ENCODE data around the gene TMEM175. TPM values are rescaled to one million over a fixed set of nuclear protein-coding genes. Genes with fewer than 3 reads are reported as not detected.
A peak's percentile ranks its signal among the peaks of the same experiment; 100 is the strongest.

Gene TMEM175
- total and polyA plus RNA-seq, 2 donors (not counting 1 experiment from before 2014, with no cell fraction given), result 44.4 to 432 TPM

GRCh38 chr4:960140-960635 lies 27.9 kb downstream of the TMEM175 start:
- no peaks in the 10 kb centered on the region for H3K9me3 ChIP-seq (ENCODE audit: control extremely low read depth in 1 of 3, control insufficient read depth in 2 of 3, insufficient read depth in 1 of 3, low read length in 2 of 3)
- peaks cover 9% of the 10 kb centered on the region for H4K20me1 ChIP-seq (ENCODE audit: control insufficient read depth, insufficient read depth, low read length, poor library complexity, severe bottlenecking)
- H3K27me3 ChIP-seq (replicated peaks in 1 of 4; ENCODE audit: control extremely low read depth in 1 of 4, control insufficient read depth in 3 of 4, insufficient read depth in 4 of 4, low read length in 3 of 4), result no peaks in the 10 kb centered on the region
- WGBS (ENCODE audit: insufficient coverage), result 96% methylated on average over 16 of the region's 16 CpGs
- DNase-seq (no peak), ATAC-seq (ENCODE audit: low read depth) (no peak)
- H3K4me1 ChIP-seq (ENCODE audit: control insufficient read depth in 2 of 2, insufficient read depth in 2 of 2, low read length in 2 of 2), result no peaks in the 10 kb centered on the region
- no peak overlapping the region for H3K9ac ChIP-seq (ENCODE audit: low read length)
- H3K27me3 Mint-ChIP-seq, result no peaks in the 10 kb centered on the region
- no peak overlapping the region for H3K4me3 ChIP-seq (ENCODE audit: control extremely low read depth in 1 of 5, extremely low read depth in 1 of 5, insufficient read depth in 1 of 5, low read depth in 2 of 5, low read length in 4 of 5)
- TF ChIP-seq EZH2 (IDR thresholded peaks at IDR 0.05; ENCODE audit: borderline replicate concordance, insufficient read depth, low read depth, low read length, poor library complexity, severe bottlenecking), result no peak
- no peak for TF ChIP-seq CTCF (IDR thresholded peaks at IDR 0.05)
- no peak overlapping the region for H3K27ac ChIP-seq (ENCODE audit: low read length in 2 of 2)
- no peak overlapping the region for H3K4me2 ChIP-seq (replicated peaks; ENCODE audit: low read depth, low read length, poor library complexity, severe bottlenecking)
- H3K36me3 ChIP-seq (replicated peaks in 1 of 2; ENCODE audit: control extremely low read depth in 1 of 2, control insufficient read depth in 1 of 2, extremely low read depth in 1 of 2, insufficient read depth in 2 of 2, low read length in 1 of 2), result peaks cover 0 to 7% of the 10 kb centered on the region in 2 experiments
- no peaks in the 10 kb centered on the region for H3K9me3 Mint-ChIP-seq (ENCODE audit: insufficient read depth)
- ChIA-PET POLR2A (no interaction called here), CTCF (no interaction called here)
- H3K27ac Mint-ChIP-seq, result peak overlapping the region; percentile 3
- intact Hi-C loops (cut with micrococcal nuclease), result no loop called here
- H3K79me2 ChIP-seq (ENCODE audit: control insufficient read depth, insufficient read depth, low read length), result no peaks in the 10 kb centered on the region
- no peak overlapping the region for H2AFZ ChIP-seq (ENCODE audit: insufficient read depth, low read depth, low read length, poor library complexity, severe bottlenecking)
- H3K4me1 Mint-ChIP-seq, result peaks cover 1% of the 10 kb centered on the region
- no peak overlapping the region for H3K4me3 Mint-ChIP-seq

DNA sequence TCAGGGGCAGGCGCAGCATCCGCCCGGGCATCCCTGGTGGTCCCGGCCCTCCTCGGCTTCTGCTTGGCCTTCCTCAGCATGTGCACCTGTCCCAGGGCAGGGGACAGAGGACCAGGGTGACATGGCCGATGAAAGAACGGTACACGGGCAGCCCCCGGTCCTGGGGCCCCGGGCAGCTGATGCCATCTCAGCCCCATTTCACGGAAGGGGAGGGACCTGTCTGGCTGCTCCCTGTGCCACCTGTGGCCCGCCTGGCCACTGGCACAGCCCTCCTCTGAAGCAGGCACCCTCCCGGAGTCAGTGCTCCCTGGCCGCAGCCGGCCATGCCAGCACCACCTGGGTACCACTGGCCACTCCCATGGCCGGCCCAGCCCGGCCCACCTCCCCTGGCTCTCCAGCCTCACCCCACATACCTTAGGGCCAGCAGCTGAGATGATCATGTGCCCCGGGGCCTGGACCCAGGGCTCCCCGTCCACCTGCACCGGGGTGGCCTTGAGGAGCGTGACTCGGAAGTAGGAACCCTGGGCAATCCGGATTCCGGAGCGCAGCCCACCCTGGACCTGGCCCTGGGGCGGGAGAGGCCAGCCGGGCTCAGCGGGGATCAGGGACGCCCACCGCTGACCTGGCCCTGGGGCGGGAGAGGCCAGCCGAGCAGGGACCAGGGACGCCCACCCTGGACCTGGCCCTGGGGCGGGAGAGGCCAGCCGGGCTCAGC lies 28.5 kb downstream of the TMEM175 start:
- H3K9ac ChIP-seq (ENCODE audit: low read length), result no peak overlapping the region
- H3K4me1 ChIP-seq (ENCODE audit: control insufficient read depth in 2 of 2, insufficient read depth in 2 of 2, low read length in 2 of 2), result no peaks in the 10 kb centered on the region
- ChIA-PET CTCF (no interaction called here), POLR2A (no interaction called here)
- Mint-ChIP-seq H3K27ac (no peak overlapping the region), H3K4me1 (peaks cover 1% of the 10 kb centered on the region), H3K9me3 (ENCODE audit: insufficient read depth) (no peaks in the 10 kb centered on the region), H3K27me3 (no peaks in the 10 kb centered on the region), H3K4me3 (no peak overlapping the region)
- H3K36me3 ChIP-seq (replicated peaks in 1 of 2; ENCODE audit: control extremely low read depth in 1 of 2, control insufficient read depth in 1 of 2, extremely low read depth in 1 of 2, insufficient read depth in 2 of 2, low read length in 1 of 2), result peaks cover 0 to 3% of the 10 kb centered on the region in 2 experiments
- H2AFZ ChIP-seq (ENCODE audit: insufficient read depth, low read depth, low read length, poor library complexity, severe bottlenecking), result no peak overlapping the region
- TF ChIP-seq CTCF (IDR thresholded peaks at IDR 0.05), result no peak
- TF ChIP-seq EZH2 (IDR thresholded peaks at IDR 0.05; ENCODE audit: borderline replicate concordance, insufficient read depth, low read depth, low read length, poor library complexity, severe bottlenecking), result no peak
- H3K27me3 ChIP-seq (replicated peaks in 1 of 4; ENCODE audit: control extremely low read depth in 1 of 4, control insufficient read depth in 3 of 4, insufficient read depth in 4 of 4, low read length in 3 of 4), result no peaks in the 10 kb centered on the region
- 96% methylated on average over 35 of the region's 35 CpGs for WGBS (ENCODE audit: insufficient coverage)
- H3K9me3 ChIP-seq (ENCODE audit: control extremely low read depth in 1 of 3, control insufficient read depth in 2 of 3, insufficient read depth in 1 of 3, low read length in 2 of 3), result no peaks in the 10 kb centered on the region
- H3K79me2 ChIP-seq (ENCODE audit: control insufficient read depth, insufficient read depth, low read length), result no peaks in the 10 kb centered on the region
- no peak overlapping the region for H3K4me3 ChIP-seq (ENCODE audit: control extremely low read depth in 1 of 5, extremely low read depth in 1 of 5, insufficient read depth in 1 of 5, low read depth in 2 of 5, low read length in 4 of 5)
- no peak overlapping the region for H3K4me2 ChIP-seq (replicated peaks; ENCODE audit: low read depth, low read length, poor library complexity, severe bottlenecking)
- no peak for ATAC-seq (ENCODE audit: low read depth)
- intact Hi-C loops (cut with micrococcal nuclease), result no loop called here
- H3K27ac ChIP-seq (ENCODE audit: low read length in 2 of 2), result no peak overlapping the region
- no peak for DNase-seq
- H4K20me1 ChIP-seq (ENCODE audit: control insufficient read depth, insufficient read depth, low read length, poor library complexity, severe bottlenecking), result peaks cover 9% of the 10 kb centered on the region
